ENCODE results near the gene KATNBL1. TPM values are rescaled to one million over a fixed set of nuclear protein-coding genes. Genes with fewer than 3 reads are reported as not detected.

KATNBL1 gene
- total and polyA plus RNA-seq, 2 donors from 2014 or later, result 15.6 to 32.2 TPM

- FAIRE-seq, result no peak
- no peak for DNase-seq
- H3K9me3 ChIP-seq (ENCODE audit: control insufficient read depth in 2 of 3, insufficient read depth in 1 of 3, low read length in 3 of 3), result peaks cover 0 to 8% (median 0%) of the 10 kb centered on the region in 3 donors
- H3K9ac ChIP-seq (ENCODE audit: low read length in 3 of 3), result no peak overlapping the region
- intact Hi-C loops (cut with DNase I), result no loop called here
- H3K27ac ChIP-seq (ENCODE audit: low read depth in 2 of 2, low read length in 2 of 2), result no peak overlapping the region
- TF ChIP-seq CTCF (IDR thresholded peaks at IDR 0.05; ENCODE audit: borderline replicate concordance, extremely low read depth, insufficient read depth), result no peak
- H3K27me3 ChIP-seq (ENCODE audit: control insufficient read depth, insufficient read depth, low read length), result no peaks in the 10 kb centered on the region
- H3K4me3 ChIP-seq (ENCODE audit: low read length in 3 of 3), result no peak overlapping the region
- no peaks in the 10 kb centered on the region for H3K4me1 ChIP-seq (ENCODE audit: control insufficient read depth in 2 of 3, insufficient read depth in 2 of 3, low read depth in 1 of 3, low read length in 3 of 3)
- peaks cover 2 to 8% (median 5%) of the 10 kb centered on the region in 3 donors for H3K36me3 ChIP-seq (ENCODE audit: control insufficient read depth in 2 of 3, insufficient read depth in 3 of 3, low read length in 3 of 3)
Observed at GRCh38 chr15:34155859-34156258, 54.0 kb downstream of the KATNBL1 start.

- Histone ChIP-seq H3K36me3 (ENCODE audit: control insufficient read depth in 2 of 3, insufficient read depth in 3 of 3, low read length in 3 of 3) (peaks cover 2 to 13% (median 7%) of the 10 kb centered on the region in 3 donors), H3K4me1 (ENCODE audit: control insufficient read depth in 2 of 3, insufficient read depth in 2 of 3, low read depth in 1 of 3, low read length in 3 of 3) (no peaks in the 10 kb centered on the region), H3K27me3 (ENCODE audit: control insufficient read depth, insufficient read depth, low read length) (no peaks in the 10 kb centered on the region), H3K9ac (ENCODE audit: low read length in 3 of 3) (no peak overlapping the region), H3K27ac (ENCODE audit: low read depth in 2 of 2, low read length in 2 of 2) (no peak overlapping the region), H3K4me3 (ENCODE audit: low read length in 3 of 3) (no peak overlapping the region), H3K9me3 (ENCODE audit: control insufficient read depth in 2 of 3, insufficient read depth in 1 of 3, low read length in 3 of 3) (peaks cover 0 to 6% (median 0%) of the 10 kb centered on the region in 3 donors)
- intact Hi-C loops (cut with DNase I), result no loop called here
- FAIRE-seq (no peak), DNase-seq (no peak)
- TF ChIP-seq CTCF (IDR thresholded peaks at IDR 0.05; ENCODE audit: borderline replicate concordance, extremely low read depth, insufficient read depth), result no peak
Observed at GRCh38 chr15:34154725-34155204, 55.1 kb downstream of the KATNBL1 start.

DNA sequence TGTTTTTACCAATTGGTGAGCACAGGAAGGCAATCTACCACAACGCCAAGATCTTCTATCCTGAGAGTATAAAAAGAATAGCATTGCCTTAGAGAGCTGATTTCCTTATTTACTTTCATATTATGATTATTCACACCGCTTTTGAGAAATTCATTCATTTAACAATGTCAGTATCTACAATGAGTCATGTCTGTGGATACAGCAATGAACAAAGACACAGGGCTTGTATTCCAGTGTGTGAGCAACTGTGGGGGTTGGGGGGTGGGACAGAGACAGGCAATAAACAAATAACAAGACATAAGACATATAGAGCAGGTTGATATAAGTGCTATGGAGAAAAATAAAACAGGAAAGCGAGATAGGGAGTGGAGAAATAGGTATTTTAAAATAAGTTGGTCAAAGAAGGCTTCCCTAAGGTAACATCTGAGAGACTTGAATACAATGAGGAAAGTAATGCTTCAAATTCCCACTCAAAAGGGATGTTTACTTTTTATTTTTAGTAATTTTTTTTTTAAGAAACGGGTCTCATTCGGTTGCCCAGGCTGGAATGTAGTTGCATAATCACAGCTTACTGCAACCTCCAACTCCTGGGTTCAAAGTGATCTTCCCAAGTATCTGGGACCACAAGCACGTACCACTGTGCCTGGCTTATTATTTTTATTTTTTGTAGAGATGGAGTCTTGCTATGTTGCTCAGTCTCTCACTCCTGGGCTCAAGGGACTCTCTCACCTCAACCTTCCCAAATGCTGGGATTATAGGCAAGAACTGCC lies 62.3 kb downstream of the KATNBL1 start:
- no peak for TF ChIP-seq CTCF (IDR thresholded peaks at IDR 0.05; ENCODE audit: borderline replicate concordance, extremely low read depth, insufficient read depth)
- Histone ChIP-seq H3K36me3 (ENCODE audit: control insufficient read depth in 2 of 3, insufficient read depth in 3 of 3, low read length in 3 of 3) (peaks cover 0 to 20% (median 6%) of the 10 kb centered on the region in 3 donors), H3K9ac (ENCODE audit: low read length in 3 of 3) (no peak overlapping the region), H3K27me3 (ENCODE audit: control insufficient read depth, insufficient read depth, low read length) (no peaks in the 10 kb centered on the region), H3K4me1 (ENCODE audit: control insufficient read depth in 2 of 3, insufficient read depth in 2 of 3, low read depth in 1 of 3, low read length in 3 of 3) (no peaks in the 10 kb centered on the region), H3K27ac (ENCODE audit: low read depth in 2 of 2, low read length in 2 of 2) (no peak overlapping the region), H3K9me3 (ENCODE audit: control insufficient read depth in 2 of 3, insufficient read depth in 1 of 3, low read length in 3 of 3) (no peaks in the 10 kb centered on the region), H3K4me3 (ENCODE audit: low read length in 3 of 3) (no peak overlapping the region)
- intact Hi-C loops (cut with DNase I), result no loop called here
- DNase-seq (no peak), FAIRE-seq (no peak)
